H1 (cell line): Measurements from ENCODE around the gene PLXNB1. TPM values are rescaled to one million over a fixed set of nuclear protein-coding genes. Genes with fewer than 3 reads are reported as not detected.

Experiments used
- CTCF ChIA-PET: fragments of 300-600 bp; sonication (Branson Sonifier 250); formaldehyde crosslinking; loops from one replicate; lab custom pipeline; 2021; ENCODE audit not compliant: partially characterized antibody; lab: Charles Lee
- POLR2A ChIA-PET: fragments of 300-600 bp; sonication (Branson Sonifier 250); formaldehyde crosslinking; loops from one replicate; lab custom pipeline; 2021; ENCODE audit warnings: inconsistent platforms; ENCODE audit not compliant: partially characterized antibody; lab: Charles Lee
- DNase-seq, 2 experiments: peaks; one replicate each; pipeline versions ENCODE4 v3.0.0 to v3.0.0-alpha.2; 2010 to 2022; ENCODE audit warnings: low spot score in 2 of 2, low read depth in 1 of 2, mixed read lengths in 1 of 2
- FAIRE-seq: peaks from 2 replicates; lab custom pipeline; 2011; peaks lifted over from hg19 to GRCh38; lab: Jason Lieb, UNC
- H2AFZ ChIP-seq: 2 replicates; pipeline ENCODE4 v1.8.1; 2012; ENCODE audit warnings: low read length, inconsistent platforms
- H2AK5ac ChIP-seq: 2 replicates; pipeline ENCODE4 v1.6.1; 2013; ENCODE audit warnings: low read depth, low read length
- H2BK120ac ChIP-seq: replicated peaks from 2 replicates; pipeline ENCODE3; 2013; ENCODE audit warnings: low read depth, low read length, inconsistent platforms
- H2BK12ac ChIP-seq: 2 replicates; pipeline ENCODE4 v1.6.1; 2013; ENCODE audit warnings: low read depth, low read length
- H2BK15ac ChIP-seq: 2 replicates; pipeline ENCODE4 v1.6.1; 2013; ENCODE audit warnings: low read length
- H2BK20ac ChIP-seq: 2 replicates; pipeline ENCODE4 v1.6.1; 2013; ENCODE audit warnings: low read length
- H2BK5ac ChIP-seq: 2 replicates; pipeline ENCODE4 v1.6.1; 2013; ENCODE audit warnings: low read depth, low read length
- H3K14ac ChIP-seq: 2 replicates; pipeline ENCODE4 v1.6.1; 2013; ENCODE audit warnings: inconsistent platforms; ENCODE audit not compliant: insufficient read length
- H3K18ac ChIP-seq: 2 replicates; pipeline ENCODE4 v1.6.1; 2013; ENCODE audit warnings: low read length; ENCODE audit errors: extremely low read depth
- H3K23ac ChIP-seq: 2 replicates; pipeline ENCODE4 v1.6.1; 2013; ENCODE audit warnings: inconsistent platforms; ENCODE audit not compliant: insufficient read length
- H3K23me2 ChIP-seq: 2 replicates; pipeline ENCODE4 v1.6.1; 2013; ENCODE audit warnings: low read depth, low read length
- H3K27ac ChIP-seq: 2 replicates; pipeline ENCODE4 v1.6.1; 2011; ENCODE audit warnings: low read depth, low read length, inconsistent platforms
- H3K27me3 ChIP-seq, 4 experiments: replicated peaks in 1 of 4; 1 replicate in 1 of 4; 2 replicates in 3 of 4; pipeline versions ENCODE4 v1.6.1 to v1.8.1; 2011 to 2013; ENCODE audit warnings: low read length in 3 of 4, mild to moderate bottlenecking in 3 of 4, inconsistent platforms in 2 of 4, mixed read lengths in 2 of 4, moderate library complexity in 1 of 4; ENCODE audit not compliant: control insufficient read depth in 3 of 4, insufficient read depth in 3 of 4; ENCODE audit errors: extremely low read depth in 1 of 4
- H3K36me3 ChIP-seq, 4 experiments: 2 replicates each; pipeline versions ENCODE4 v1.6.1 to v1.8.1; 2011 to 2013; ENCODE audit warnings: mild to moderate bottlenecking in 4 of 4, low read length in 3 of 4, moderate library complexity in 2 of 4, control low read depth in 1 of 4, inconsistent platforms in 1 of 4; ENCODE audit not compliant: insufficient read depth in 4 of 4, control insufficient read depth in 2 of 4
- H3K4ac ChIP-seq: replicated peaks from 2 replicates; pipeline ENCODE3; 2013; ENCODE audit warnings: low read length, low read depth, mixed read lengths, inconsistent platforms; ENCODE audit not compliant: insufficient read length
- H3K4me1 ChIP-seq, 4 experiments: replicated peaks in 1 of 4; 1 replicate in 1 of 4; 2 replicates in 3 of 4; pipeline versions ENCODE4 v1.6.1 to v1.8.1; 2011 to 2013; ENCODE audit warnings: low read length in 3 of 4, inconsistent platforms in 2 of 4, mixed read lengths in 1 of 4; ENCODE audit not compliant: insufficient read depth in 4 of 4, control insufficient read depth in 3 of 4
- H3K4me2 ChIP-seq, 2 experiments: 2 replicates each; pipeline versions ENCODE4 v1.6.1 to v1.8.1; 2011 to 2013; ENCODE audit warnings: low read depth in 2 of 2, low read length in 2 of 2, control low read depth in 1 of 2, inconsistent platforms in 1 of 2, mild to moderate bottlenecking in 1 of 2; ENCODE audit not compliant: insufficient read depth in 1 of 2
- H3K4me3 ChIP-seq, 4 experiments: fragments of 200-600, 300-600 bp in 1 of 4; sonication (generic), shearing (Covaris generic), sonication (Bioruptor Twin) in 1 of 4; 2 replicates each; pipeline versions ENCODE4 v1.5.1 to v1.8.1; 2011 to 2016; ENCODE audit warnings: low read length in 4 of 4, low read depth in 3 of 4, control low read depth in 2 of 4, inconsistent platforms in 2 of 4, mild to moderate bottlenecking in 2 of 4, mixed read lengths in 1 of 4, moderate library complexity in 1 of 4; ENCODE audit not compliant: insufficient read depth in 2 of 4; ENCODE audit errors: extremely low read depth in 1 of 4
- H3K56ac ChIP-seq: replicated peaks from 2 replicates; pipeline ENCODE3; 2013; ENCODE audit warnings: low read depth, mild to moderate bottlenecking, mixed read lengths, low read length, inconsistent platforms; ENCODE audit not compliant: insufficient read length
- H3K79me1 ChIP-seq: 2 replicates; pipeline ENCODE4 v1.6.1; 2013; ENCODE audit warnings: low read depth, low read length, control low read depth
- H3K79me2 ChIP-seq, 2 experiments: 2 replicates each; pipeline versions ENCODE4 v1.6.1 to v1.8.1; 2012 to 2013; ENCODE audit warnings: low read length in 2 of 2, mild to moderate bottlenecking in 2 of 2, inconsistent platforms in 1 of 2; ENCODE audit not compliant: insufficient read depth in 2 of 2, control insufficient read depth in 1 of 2
- H3K9ac ChIP-seq, 4 experiments: replicated peaks in 1 of 4; 1 replicate in 1 of 4; 2 replicates in 3 of 4; pipeline versions ENCODE4 v1.6.1 to v1.8.1; 2011 to 2013; ENCODE audit warnings: low read depth in 3 of 4, low read length in 3 of 4, control low read depth in 2 of 4, mild to moderate bottlenecking in 2 of 4, moderate library complexity in 2 of 4, inconsistent platforms in 1 of 4; ENCODE audit errors: extremely low read depth in 1 of 4
- H3K9me3 ChIP-seq, 2 experiments: 2 replicates each; pipeline versions ENCODE4 v1.6.1 to v1.8.1; 2012 to 2013; ENCODE audit warnings: mild to moderate bottlenecking in 2 of 2, moderate library complexity in 2 of 2, control low read depth in 1 of 2, inconsistent platforms in 1 of 2, low read depth in 1 of 2, low read length in 1 of 2, mixed read lengths in 1 of 2; ENCODE audit not compliant: insufficient read depth in 2 of 2
- H4K20me1 ChIP-seq, 2 experiments: replicated peaks in 1 of 2; 2 replicates each; pipeline versions ENCODE3 to v1.8.1; 2011 to 2013; ENCODE audit warnings: inconsistent platforms in 2 of 2, low read length in 2 of 2, mild to moderate bottlenecking in 1 of 2; ENCODE audit not compliant: insufficient read depth in 2 of 2, control insufficient read depth in 1 of 2
- H4K5ac ChIP-seq: 2 replicates; pipeline ENCODE4 v1.6.1; 2013; ENCODE audit warnings: low read length, low read depth, mixed read lengths, inconsistent platforms; ENCODE audit not compliant: insufficient read length
- H4K8ac ChIP-seq: 2 replicates; pipeline ENCODE4 v1.8.0; 2013; ENCODE audit warnings: mild to moderate bottlenecking, moderate library complexity, low read length, inconsistent platforms; ENCODE audit not compliant: insufficient read depth; ENCODE audit errors: extremely low read depth
- H4K91ac ChIP-seq: replicated peaks from 2 replicates; pipeline ENCODE3; 2013; ENCODE audit warnings: low read length, mixed read lengths, inconsistent platforms; ENCODE audit not compliant: insufficient read length
- KDM5A ChIP-seq: fragments of 200-600 bp; IDR thresholded peaks from 2 replicates; pipeline ENCODE4 v1.7.1; 2012; ENCODE audit warnings: mild to moderate bottlenecking, low read length, inconsistent platforms, mixed read lengths
- SP1 ChIP-seq: IDR thresholded peaks from 2 replicates; pipeline ENCODE4 v1.6.1; 2011; ENCODE audit warnings: low read depth, low read length
- WGBS, 2 experiments: shearing (Covaris generic) in 1 of 2; methylation state at CpG; one replicate each; pipeline versions ENCODE4 v1.1.6 to v1.1.7; 2013 to 2015; ENCODE audit warnings: low lambda C conversion rate in 2 of 2, mixed read lengths in 2 of 2, inconsistent platforms in 1 of 2, low coverage in 1 of 2, missing lambda C conversion rate in 1 of 2; ENCODE audit not compliant: insufficient replicate concordance in 2 of 2, insufficient coverage in 1 of 2, insufficient read length in 1 of 2; ENCODE audit errors: extremely low coverage in 1 of 2, missing lambda C conversion rate in 1 of 2; 5-methylcytosine and 5-hydroxymethylcytosine counted together
- polyA plus RNA-seq, 7 experiments: library from polyadenylated mRNA; depleted of rRNA in 3 of 7; stranded (reverse) in 5 of 7; unstranded in 2 of 7; fragments of >200 nt in 5 of 7; fragments of 200-250 nt in 2 of 7; gene quantifications; 1 replicate in 5 of 7; 2 replicates in 1 of 7; 4 replicates in 1 of 7; pipeline versions ENCODE4 v1.2.1 to v1.2.3, GENCODE V29; 2011 to 2013; ENCODE audit warnings: missing spikeins in 2 of 7, mixed read lengths in 2 of 7
- total RNA-seq: library from RNA; stranded (reverse); fragmentation: NEBNext Ultra II Directional; extraction: Animal tissue kit (Norgen Biotek cat#: 25700); gene quantifications from 2 replicates; pipeline ENCODE4 v1.2.1, GENCODE V29; 2021
- TF ChIP-seq, protein P1 (sequence below): IDR thresholded peaks from 2 replicates; pipeline ENCODE4 v1.6.1; 2012; ENCODE audit warnings: inconsistent platforms
- TF ChIP-seq, protein P2 (sequence below): IDR thresholded peaks from 2 replicates; pipeline ENCODE4 v1.6.1; 2011; ENCODE audit warnings: low read depth, mild to moderate bottlenecking, low read length; ENCODE audit not compliant: insufficient read depth

Gene PLXNB1
- total and polyA plus RNA-seq, 2 of the 8 experiments (the other 6 are each of a cell fraction or from before 2014, with no cell fraction given): 109 to 114 TPM

DNA sequence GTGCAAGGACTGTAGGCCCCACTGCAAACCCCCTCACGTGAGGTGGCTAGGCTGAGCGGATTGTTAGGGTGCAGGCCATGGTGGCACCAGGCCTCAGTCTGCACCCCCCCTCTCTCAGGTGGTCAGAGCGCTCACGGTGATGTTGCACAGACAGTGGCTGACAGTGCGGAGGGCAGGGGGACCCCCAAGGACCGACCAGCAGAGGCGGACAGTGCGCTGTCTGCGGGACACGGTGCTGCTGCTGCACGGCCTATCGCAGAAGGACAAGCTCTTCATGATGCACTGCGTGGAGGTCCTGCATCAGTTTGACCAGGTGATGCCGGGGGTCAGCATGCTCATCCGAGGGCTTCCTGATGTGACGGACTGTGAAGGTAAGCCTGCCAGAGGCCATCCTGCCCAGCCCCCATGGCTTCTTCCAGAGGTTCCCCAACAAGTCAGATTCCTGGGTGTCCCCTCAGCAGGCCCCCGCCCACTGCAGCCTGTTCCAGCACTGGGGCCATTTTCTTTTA, 34.9 kb upstream of the PLXNB1 start:
- H3K9me3 ChIP-seq: no peaks in the 10 kb centered on the region
- H3K79me1 ChIP-seq: peaks cover 6% of the 10 kb centered on the region
- H2BK120ac ChIP-seq: no peak overlapping the region
- H2BK20ac ChIP-seq: no peak overlapping the region
- no peak overlapping the region for H2BK5ac ChIP-seq
- no peak overlapping the region for H3K4me3 ChIP-seq
- TF ChIP-seq SP1: no peak
- TF ChIP-seq, protein P1, sequence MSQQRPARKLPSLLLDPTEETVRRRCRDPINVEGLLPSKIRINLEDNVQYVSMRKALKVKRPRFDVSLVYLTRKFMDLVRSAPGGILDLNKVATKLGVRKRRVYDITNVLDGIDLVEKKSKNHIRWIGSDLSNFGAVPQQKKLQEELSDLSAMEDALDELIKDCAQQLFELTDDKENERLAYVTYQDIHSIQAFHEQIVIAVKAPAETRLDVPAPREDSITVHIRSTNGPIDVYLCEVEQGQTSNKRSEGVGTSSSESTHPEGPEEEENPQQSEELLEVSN: no peak
- TF ChIP-seq, protein P2, sequence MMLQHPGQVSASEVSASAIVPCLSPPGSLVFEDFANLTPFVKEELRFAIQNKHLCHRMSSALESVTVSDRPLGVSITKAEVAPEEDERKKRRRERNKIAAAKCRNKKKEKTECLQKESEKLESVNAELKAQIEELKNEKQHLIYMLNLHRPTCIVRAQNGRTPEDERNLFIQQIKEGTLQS: no peak
- TF ChIP-seq KDM5A: no peak
- no peak overlapping the region for H3K4me2 ChIP-seq
- peak overlapping the region; percentile 31; the same call in 1 of the 2 replicates for H3K27ac ChIP-seq
- H3K9ac ChIP-seq: peak overlapping the region in 1 of 4 experiments; percentile 62; a peak in 2 of 7 replicates
- no peak overlapping the region for H3K18ac ChIP-seq
- peaks cover 0 to 3% of the 10 kb centered on the region in 2 experiments; a peak in 1 of 4 replicates for H3K79me2 ChIP-seq
- DNase-seq (no peak), FAIRE-seq (no peak)
- H3K4ac ChIP-seq: no peak overlapping the region
- H2AK5ac ChIP-seq: no peak overlapping the region
- H4K8ac ChIP-seq: no peak overlapping the region
- no peaks in the 10 kb centered on the region for H3K23me2 ChIP-seq
- no peak overlapping the region for H3K23ac ChIP-seq
- peaks cover 17 to 46% (median 29%) of the 10 kb centered on the region in 4 experiments for H3K36me3 ChIP-seq
- H3K4me1 ChIP-seq: peaks cover 0 to 25% (median 13%) of the 10 kb centered on the region in 4 experiments; a peak in 5 of 7 replicates
- no peak overlapping the region for H3K56ac ChIP-seq
- H3K27me3 ChIP-seq: no peaks in the 10 kb centered on the region
- H4K20me1 ChIP-seq: peaks cover 3 to 9% of the 10 kb centered on the region in 2 experiments
- H4K91ac ChIP-seq: no peak overlapping the region
- no peak overlapping the region for H2BK12ac ChIP-seq
- H3K14ac ChIP-seq: no peak overlapping the region
- no peak overlapping the region for H4K5ac ChIP-seq
- ChIA-PET POLR2A (interaction anchor here (0.6 to 8.1 kb wide), 16 partner anchors 11 to 171 kb away, joined by 3 to 83 read pairs (median 10); partner anchors contain the start of genes ATRIP, CCDC51, SLC26A6 and TMA7), CTCF (interaction anchor here (1.0 to 21.5 kb wide), 20 partner anchors 7 to 199 kb away, joined by 3 to 251 read pairs (median 5); partner anchors contain the start of genes ATRIP, CELSR3, PFKFB4 and SHISA5)
- H2AFZ ChIP-seq: no peak overlapping the region
- WGBS, 2 experiments: 91% methylated on average over 17 of the region's 17 CpGs; no CpG with 5 or more reads in 1 of the 2 experiments
- no peak overlapping the region for H2BK15ac ChIP-seq
